HG03439 (cell line): Measurements from ENCODE around the gene RSPH6A.

Source experiments
- ATAC-seq: cut with Tn5 transposase; IDR thresholded peaks from one replicate; pipeline ENCODE4 v1.9.1; 2021; ENCODE audit warnings: mild to moderate bottlenecking, moderate library complexity; ENCODE audit not compliant: unreplicated experiment

RSPH6A gene

DNA sequence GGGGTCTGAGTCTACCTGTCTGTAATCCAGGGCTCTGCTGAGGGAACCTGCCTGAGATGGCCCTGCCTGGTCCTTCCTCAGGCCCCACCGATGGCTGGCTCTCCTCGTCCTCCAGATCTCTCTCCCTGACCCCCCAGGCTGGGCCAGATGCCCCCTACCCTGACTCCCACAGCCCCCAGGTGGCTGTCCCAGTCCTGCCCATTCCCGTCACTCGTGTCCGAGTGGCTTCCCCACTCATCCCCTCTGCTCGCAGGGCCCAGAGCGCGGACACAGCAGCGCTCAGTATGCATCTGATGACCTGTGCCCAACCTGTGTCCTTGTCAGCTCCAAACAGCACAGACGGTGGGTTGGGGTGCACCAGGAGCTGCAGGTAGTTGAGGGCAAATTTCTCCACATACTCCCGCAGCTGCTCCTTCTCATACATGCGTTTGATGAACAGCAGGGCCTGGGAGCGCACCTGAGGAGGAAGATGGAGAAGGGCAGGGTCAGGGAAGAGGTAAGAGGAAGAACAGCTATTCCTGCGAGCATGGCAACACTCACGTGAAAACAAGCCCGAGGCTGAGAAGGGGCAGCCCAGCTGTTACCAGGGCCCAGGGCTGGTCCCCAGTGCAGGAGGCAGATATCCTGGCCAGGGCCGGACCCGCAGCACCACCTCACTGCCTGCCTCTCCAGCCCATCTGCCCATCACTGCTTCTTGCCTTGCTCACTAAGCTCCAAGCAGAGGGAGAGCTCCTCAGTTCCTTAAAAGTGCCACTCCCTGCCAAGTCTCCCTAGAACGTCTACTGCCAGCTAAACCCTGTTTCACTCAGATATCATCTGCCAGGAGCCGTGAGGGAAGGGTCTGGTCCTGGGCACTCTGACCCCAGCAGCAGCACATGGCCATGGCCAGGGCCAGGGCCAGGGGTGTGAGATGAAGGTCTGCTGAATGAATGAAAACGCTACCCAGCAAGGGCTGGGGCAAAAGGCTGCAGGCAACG lies 11.1 kb upstream of the RSPH6A start:
- no peak for ATAC-seq

DNA sequence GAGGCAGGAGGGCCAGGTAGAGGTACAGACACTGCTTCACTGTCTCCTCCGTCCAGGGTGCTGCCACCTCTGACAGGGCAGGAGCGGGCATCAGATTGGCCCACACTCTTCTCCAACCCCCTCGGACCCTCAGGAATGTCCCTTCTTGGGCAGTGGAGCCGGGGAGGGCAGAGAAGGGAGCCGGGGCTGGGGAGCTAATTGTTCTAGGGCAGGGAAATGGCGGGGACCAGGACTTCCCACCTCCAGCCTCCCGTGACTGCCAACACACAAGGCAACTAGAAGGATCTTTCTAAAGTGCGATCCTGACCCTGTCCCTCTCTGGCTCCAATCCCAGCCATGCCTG lies 10.1 kb upstream of the RSPH6A start:
- no peak for ATAC-seq

GRCh38 chr19:45824531-45825262 lies 9.6 kb upstream of the RSPH6A start:
- no peak for ATAC-seq

- ATAC-seq: no peak
Observed at GRCh38 chr19:45824041-45824471, 8.9 kb upstream of the RSPH6A start.

GRCh38 chr19:45823182-45823581 lies 8.1 kb upstream of the RSPH6A start:
- ATAC-seq: no peak

DNA sequence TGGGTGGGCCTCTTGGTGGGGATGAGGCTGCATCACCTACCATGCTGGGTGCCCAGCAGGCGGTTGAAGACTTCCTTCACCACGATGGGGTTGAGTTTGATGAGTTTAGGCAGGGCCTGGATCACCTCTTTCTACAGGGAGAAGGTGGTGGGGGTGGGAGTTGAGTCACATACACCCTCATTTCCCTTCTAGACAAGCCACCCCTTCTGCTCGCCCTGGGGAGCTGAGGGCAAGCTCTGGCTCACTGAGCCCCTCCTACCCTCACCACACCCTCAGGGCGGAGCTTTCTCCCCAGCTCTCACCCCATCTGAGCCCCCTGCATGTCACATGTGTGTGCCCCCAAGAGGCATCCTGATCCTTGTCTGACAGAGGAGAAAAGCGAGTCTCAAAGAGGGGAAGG lies 7.6 kb upstream of the RSPH6A start:
- no peak for ATAC-seq

- no peak for ATAC-seq
Observed at GRCh38 chr19:45821570-45821969, 6.5 kb upstream of the RSPH6A start.

DNA sequence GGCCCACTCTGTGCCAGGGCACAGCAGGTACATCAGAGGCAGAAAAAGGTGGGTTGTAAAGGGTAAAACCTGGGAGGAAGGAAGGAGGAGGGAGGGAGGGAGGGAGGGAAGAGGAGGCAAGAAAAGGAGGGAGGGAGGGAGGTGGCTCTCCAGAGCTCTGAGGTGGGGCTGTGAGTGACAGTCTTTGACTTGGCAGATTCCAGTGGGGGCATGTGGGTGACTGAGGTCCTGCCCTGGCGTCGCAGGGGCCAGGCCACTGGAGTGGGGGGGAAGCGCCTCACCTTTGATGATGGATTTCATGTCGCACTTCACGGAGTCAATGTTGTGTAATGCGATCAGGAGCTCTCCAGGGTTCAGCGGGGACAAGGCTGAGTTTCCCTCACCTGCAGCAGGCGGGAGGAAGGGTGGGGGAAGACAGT lies 6.0 kb upstream of the RSPH6A start:
- no peak for ATAC-seq

GRCh38 chr19:45820413-45821102 lies 5.5 kb upstream of the RSPH6A start:
- ATAC-seq: no peak

GRCh38 chr19:45819769-45820168 lies 4.7 kb upstream of the RSPH6A start:
- ATAC-seq: no peak

DNA sequence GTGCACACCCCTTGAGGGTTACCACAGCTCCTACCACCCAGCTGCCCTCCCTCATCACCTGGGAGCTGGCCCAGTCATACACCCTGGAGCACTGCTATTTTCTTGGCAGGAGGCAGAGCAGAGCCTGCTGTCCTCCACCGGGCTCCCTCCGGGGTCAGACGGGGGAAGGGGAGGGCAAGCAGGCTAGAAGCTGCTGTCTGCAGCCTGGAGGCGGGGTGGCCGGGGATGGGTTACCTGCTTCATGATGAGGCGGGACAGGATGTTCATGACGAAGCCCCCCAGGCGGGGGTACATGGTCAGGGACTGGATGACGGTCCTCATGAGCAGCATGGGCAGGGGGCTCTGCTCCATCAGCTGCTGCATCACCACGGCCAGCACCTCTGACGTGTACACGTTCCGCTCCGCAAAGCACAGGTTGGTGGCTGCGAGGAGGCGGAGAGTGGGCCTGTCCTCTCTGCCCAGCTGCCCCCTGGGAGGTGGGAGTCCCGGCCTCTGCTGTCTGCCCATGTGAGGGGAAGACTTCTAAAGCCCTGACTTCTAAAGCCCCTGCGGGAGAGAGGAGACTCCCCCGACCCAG lies 2.7 kb upstream of the RSPH6A start:
- ATAC-seq: no peak

DNA sequence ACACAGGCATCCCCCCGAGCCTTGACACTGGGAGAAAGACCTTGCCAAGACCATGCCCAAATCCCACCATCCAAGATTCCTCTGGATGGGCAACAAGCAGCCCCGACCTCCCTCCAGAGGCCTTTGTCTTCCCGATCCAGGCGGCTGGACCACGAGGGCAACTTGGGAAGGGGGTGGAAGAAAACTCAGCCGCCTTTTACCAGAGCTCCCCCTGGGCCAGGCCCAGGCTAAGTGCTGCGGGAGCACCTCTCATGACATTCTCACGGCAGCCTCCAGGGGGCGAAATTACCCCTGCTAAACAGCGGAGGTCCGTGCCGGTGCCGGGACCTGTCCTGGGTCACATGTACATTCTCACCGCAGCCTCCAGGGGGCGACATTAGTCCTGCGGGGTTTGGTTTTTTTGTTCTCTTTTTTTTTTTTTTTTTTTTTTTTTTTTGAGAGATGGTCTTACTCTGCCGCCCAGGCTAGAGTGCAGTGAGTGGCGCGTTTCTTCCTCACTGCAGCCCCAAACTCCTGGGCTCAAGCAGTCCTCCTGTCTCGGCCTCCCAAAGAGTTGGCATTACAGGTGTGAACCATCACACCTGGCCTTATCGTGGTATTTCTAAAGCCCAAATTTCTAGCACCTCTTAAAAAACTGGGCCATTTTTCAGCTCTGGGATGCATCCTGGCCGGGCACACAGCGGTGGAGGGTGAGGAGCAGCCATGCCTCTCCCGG lies 2.1 kb upstream of the RSPH6A start:
- ATAC-seq: no peak

DNA sequence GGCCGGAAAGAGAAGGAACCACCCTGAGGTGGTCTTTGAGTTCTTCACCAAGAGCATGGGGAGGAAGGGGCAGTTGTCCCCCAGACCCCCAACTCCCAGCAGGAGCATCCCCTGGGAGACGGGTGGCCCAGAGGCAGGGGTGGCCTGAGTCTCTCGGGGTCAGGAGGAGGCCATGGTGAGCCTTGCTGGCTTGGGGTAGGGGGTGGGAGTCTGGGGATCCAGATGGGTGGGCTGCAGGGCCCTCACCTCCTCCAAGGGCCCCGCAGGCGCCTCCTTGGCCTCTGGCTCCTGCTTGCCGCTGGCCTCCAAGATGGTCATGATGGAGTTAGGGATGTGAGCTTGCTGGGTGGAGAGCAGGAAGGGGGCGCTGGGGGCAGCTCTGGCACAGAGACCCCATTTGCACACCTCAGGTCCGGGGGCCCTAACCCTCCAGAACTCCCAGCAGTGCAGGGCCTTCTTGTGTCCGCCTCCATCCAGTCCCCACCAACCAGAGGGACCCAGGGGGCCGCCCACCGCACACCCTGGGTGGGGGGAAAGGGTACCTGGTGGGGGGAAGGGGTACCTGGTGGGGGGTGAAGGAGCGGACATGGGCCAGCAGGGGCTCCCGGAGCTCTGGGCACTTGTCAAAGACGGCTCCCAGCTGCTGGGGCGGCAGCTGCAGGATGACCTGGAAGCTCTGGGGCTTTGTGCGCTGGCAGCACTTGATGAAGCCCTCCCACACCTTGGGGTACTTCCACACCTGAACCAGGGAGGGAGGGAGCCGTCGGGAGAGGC lies 1.3 kb upstream of the RSPH6A start:
- ATAC-seq: no peak

DNA sequence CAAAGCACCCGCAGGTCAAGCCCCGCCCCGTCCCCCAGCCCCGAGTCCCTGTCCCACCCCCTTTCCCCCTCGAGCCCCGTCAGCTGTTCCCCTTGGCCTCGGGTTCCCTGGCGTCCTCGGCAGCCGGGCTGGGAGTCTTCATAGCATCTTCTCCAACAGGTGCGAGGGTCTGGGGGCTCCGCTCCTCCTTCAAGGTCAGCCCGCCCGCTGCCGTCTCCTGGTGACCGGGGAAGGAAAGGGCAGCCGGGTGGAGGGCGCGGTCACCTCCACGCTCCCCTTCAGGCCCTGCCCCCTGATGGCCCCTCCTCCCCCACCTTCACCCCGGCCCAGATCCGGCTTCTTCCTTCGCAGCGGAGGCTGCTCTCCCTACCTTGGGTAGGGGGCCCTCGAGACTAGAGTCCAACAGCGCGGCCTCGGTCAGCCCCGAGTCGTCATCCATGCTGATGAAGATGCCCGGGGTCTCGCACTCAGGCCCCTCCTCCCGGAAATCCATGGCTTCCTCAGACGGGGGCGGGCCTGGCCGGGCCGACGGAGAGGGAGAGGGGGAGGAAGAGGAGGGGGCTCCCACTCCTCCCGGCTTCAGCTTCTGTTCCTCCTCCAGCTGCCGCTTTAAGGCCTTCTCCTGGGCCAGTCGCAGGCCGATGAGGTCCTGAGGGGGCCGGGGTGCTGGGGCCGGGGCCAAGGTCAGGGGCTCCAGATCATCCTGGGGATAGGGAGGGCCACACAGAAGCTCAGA lies 541 bp upstream of the RSPH6A start:
- no peak for ATAC-seq

- no peak for ATAC-seq
Observed at GRCh38 chr19:45814166-45814780, 835 bp downstream of the RSPH6A start.

- ATAC-seq: no peak
Observed at GRCh38 chr19:45812297-45812696, 2.8 kb downstream of the RSPH6A start.

DNA sequence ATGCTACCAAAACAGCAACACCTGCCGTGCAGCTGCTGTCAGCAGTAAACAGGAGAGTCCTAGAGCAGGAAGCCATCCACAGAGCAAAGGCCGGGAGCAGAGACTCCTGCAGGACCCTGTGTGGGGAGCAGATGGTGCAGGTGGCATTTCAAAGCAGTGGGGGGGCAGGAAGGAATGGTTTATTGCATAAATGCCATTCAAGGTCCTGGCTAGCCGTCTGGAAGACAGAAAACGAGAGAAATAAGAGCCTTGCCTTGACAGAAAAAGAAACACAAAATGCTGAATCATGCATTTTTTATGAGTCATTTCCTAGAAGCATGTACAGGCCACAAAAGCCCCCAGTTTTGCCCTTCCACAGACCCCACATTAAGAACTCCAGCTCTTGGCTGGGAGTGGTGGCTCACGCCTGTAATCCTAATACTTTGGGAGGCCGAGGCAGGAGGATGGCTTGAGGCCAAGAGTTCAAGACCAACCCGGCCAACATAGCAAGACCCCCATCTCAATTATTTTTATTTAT lies 5.4 kb downstream of the RSPH6A start:
- ATAC-seq: no peak

DNA sequence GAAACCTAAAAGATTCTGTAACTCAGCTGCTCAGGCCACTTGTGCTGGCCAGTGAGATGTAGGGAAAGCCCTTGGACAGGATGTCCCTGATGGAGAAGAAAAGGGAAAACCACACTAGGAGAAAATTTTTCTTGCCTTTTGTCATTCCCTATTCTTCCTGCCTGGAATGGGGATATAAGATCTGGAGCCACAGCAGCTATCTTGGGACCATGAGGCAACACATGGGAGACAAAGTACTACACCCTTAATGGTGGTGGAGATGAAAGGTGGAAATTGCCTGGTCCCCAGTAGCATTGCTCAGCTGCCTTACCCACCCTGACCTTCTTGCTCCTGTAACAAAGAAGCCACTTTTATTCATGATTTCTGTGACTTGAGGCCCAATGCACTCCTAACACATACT lies 9.4 kb downstream of the RSPH6A start:
- no peak for ATAC-seq

DNA sequence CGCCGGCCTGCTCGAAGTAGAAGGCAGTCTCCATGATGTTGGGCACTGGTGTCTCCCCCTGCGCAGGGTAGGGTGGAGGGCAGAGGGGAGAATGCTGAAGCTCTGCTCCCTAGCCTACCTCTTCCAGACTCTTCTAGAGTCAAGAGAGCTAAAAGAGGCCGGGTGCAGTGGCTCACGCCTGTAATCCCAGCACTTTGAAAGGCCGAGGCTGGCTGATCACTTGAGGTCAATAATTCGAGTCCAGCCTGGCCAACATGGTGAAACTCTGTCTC lies 10.2 kb downstream of the RSPH6A start:
- no peak for ATAC-seq
